Measurements from ENCODE around the gene GOT1. TPM values are rescaled to one million over a fixed set of nuclear protein-coding genes. Genes with fewer than 3 reads are reported as not detected.

Gene GOT1
- total and polyA plus RNA-seq, 2 of the 8 experiments (the other 6 are each of a cell fraction or from before 2014, with no cell fraction given): 16.7 to 47.0 TPM

DNA sequence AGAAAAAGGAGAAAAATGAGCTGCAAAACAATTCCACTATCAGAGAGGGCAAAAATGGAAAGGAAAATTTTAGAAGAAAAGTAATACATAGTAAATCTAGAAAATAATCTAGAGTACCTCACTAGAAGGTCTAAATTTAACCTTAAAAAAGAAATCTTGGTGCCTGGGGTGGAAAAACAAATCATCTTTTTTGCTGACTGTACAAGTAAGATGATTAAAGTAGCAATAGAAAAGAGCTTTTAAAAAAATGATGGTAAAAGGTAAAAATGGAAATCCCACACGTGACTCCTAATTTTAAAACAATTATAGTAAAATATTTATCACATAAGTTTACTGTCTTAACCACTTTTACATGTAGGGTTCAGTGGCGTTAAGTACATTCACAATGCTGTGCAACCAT lies 28.8 kb upstream of the GOT1 start:
- no peak overlapping the region for H2BK20ac ChIP-seq (ENCODE audit: low read length)
- DNase-seq (ENCODE audit: low read depth in 1 of 2, low spot score in 2 of 2): no peak
- ChIA-PET POLR2A (ENCODE audit: partially characterized antibody) (no interaction called here), CTCF (ENCODE audit: partially characterized antibody) (interaction anchor here (1.1 to 2.8 kb wide), 6 partner anchors 11 to 100 kb away, joined by 3 to 11 read pairs (median 4); no protein-coding TSS in a partner anchor)
- FAIRE-seq: no peak
- no peaks in the 10 kb centered on the region for H3K36me3 ChIP-seq (ENCODE audit: control insufficient read depth in 2 of 4, insufficient read depth in 4 of 4, low read length in 3 of 4)
- H3K23me2 ChIP-seq (ENCODE audit: low read depth, low read length): no peaks in the 10 kb centered on the region; the same call in none of the 2 replicates
- H3K27me3 ChIP-seq (replicated peaks in 1 of 4; ENCODE audit: control insufficient read depth in 3 of 4, extremely low read depth in 1 of 4, insufficient read depth in 3 of 4, low read length in 3 of 4): peaks cover 0 to 1% (median 0%) of the 10 kb centered on the region in 4 experiments; a peak in 1 of 7 replicates
- no peak overlapping the region for H2BK15ac ChIP-seq (ENCODE audit: low read length)
- H3K27ac ChIP-seq (ENCODE audit: low read depth, low read length): no peak overlapping the region
- H3K4ac ChIP-seq (replicated peaks; ENCODE audit: insufficient read length, low read depth, low read length): no peak overlapping the region
- H2AK5ac ChIP-seq (ENCODE audit: low read depth, low read length): no peak overlapping the region
- no peak for TF ChIP-seq BCL11A (IDR thresholded peaks at IDR 0.05; ENCODE audit: low read depth in 2 of 2, low read length in 2 of 2)
- no peak for TF ChIP-seq ASH2L (IDR thresholded peaks at IDR 0.05; ENCODE audit: low read length)
- no peak for TF ChIP-seq RBBP5 (IDR thresholded peaks at IDR 0.05; ENCODE audit: borderline replicate concordance, low read depth, low read length)
- no peak for TF ChIP-seq YY1 (IDR thresholded peaks at IDR 0.05; ENCODE audit: low read depth, low read length)
- no peak for TF ChIP-seq RNF2 (IDR thresholded peaks at IDR 0.05; ENCODE audit: borderline replicate concordance, low read depth, low read length, missing control alignments, poor library complexity, severe bottlenecking)
- TF ChIP-seq, protein P1, sequence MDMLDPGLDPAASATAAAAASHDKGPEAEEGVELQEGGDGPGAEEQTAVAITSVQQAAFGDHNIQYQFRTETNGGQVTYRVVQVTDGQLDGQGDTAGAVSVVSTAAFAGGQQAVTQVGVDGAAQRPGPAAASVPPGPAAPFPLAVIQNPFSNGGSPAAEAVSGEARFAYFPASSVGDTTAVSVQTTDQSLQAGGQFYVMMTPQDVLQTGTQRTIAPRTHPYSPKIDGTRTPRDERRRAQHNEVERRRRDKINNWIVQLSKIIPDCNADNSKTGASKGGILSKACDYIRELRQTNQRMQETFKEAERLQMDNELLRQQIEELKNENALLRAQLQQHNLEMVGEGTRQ (IDR thresholded peaks at IDR 0.05; ENCODE audit: low read length): no peak
- TF ChIP-seq KDM1A (IDR thresholded peaks at IDR 0.05; ENCODE audit: borderline replicate concordance, low read length): no peak
- TF ChIP-seq SUZ12 (IDR thresholded peaks at IDR 0.05; ENCODE audit: low read length): no peak
- no peak for TF ChIP-seq CHD1 (IDR thresholded peaks at IDR 0.05; ENCODE audit: low read depth, low read length)
- no peak for TF ChIP-seq SRF (IDR thresholded peaks at IDR 0.05; ENCODE audit: low read depth, low read length)
- no peak for TF ChIP-seq RFX5 (IDR thresholded peaks at IDR 0.05; ENCODE audit: borderline replicate concordance, low read depth, low read length)
- no peak overlapping the region for H4K5ac ChIP-seq (ENCODE audit: insufficient read length, low read depth, low read length)
- no peak overlapping the region for H3K18ac ChIP-seq (ENCODE audit: extremely low read depth, low read length)
- H2BK5ac ChIP-seq (ENCODE audit: low read depth, low read length): no peak overlapping the region
- H3K23ac ChIP-seq (ENCODE audit: insufficient read length): no peak overlapping the region
- H3K79me1 ChIP-seq (ENCODE audit: low read depth, low read length): no peaks in the 10 kb centered on the region
- H3K4me1 ChIP-seq (replicated peaks in 1 of 4; ENCODE audit: control insufficient read depth in 3 of 4, insufficient read depth in 4 of 4, low read length in 3 of 4): no peaks in the 10 kb centered on the region
- 86% methylated on average over 2 of the region's 2 CpGs; no CpG with 5 or more reads in 1 of the 2 experiments for WGBS, 2 experiments (ENCODE audit: extremely low coverage in 1 of 2, insufficient coverage in 1 of 2, insufficient read length in 1 of 2, insufficient replicate concordance in 2 of 2, low coverage in 1 of 2, low lambda C conversion rate in 2 of 2, missing lambda C conversion rate in 1 of 2)
- H2AFZ ChIP-seq (ENCODE audit: low read length): no peak overlapping the region
- no peak overlapping the region for H3K4me3 ChIP-seq (ENCODE audit: extremely low read depth in 1 of 4, insufficient read depth in 2 of 4, low read depth in 3 of 4, low read length in 4 of 4)
- H4K20me1 ChIP-seq (replicated peaks in 1 of 2; ENCODE audit: control insufficient read depth in 1 of 2, insufficient read depth in 2 of 2, low read length in 2 of 2): no peaks in the 10 kb centered on the region
- H3K9ac ChIP-seq (replicated peaks in 1 of 4; ENCODE audit: extremely low read depth in 1 of 4, low read depth in 3 of 4, low read length in 3 of 4): no peak overlapping the region
- H4K91ac ChIP-seq (replicated peaks; ENCODE audit: insufficient read length, low read length): no peak overlapping the region
- no peak overlapping the region for H2BK12ac ChIP-seq (ENCODE audit: low read depth, low read length)
- no peak overlapping the region for H3K14ac ChIP-seq (ENCODE audit: insufficient read length)
- no peak overlapping the region for H3K4me2 ChIP-seq (ENCODE audit: insufficient read depth in 1 of 2, low read depth in 2 of 2, low read length in 2 of 2)
- no peak overlapping the region for H2BK120ac ChIP-seq (replicated peaks; ENCODE audit: low read depth, low read length)
- no peak overlapping the region for H4K8ac ChIP-seq (ENCODE audit: extremely low read depth, insufficient read depth, low read length)
- H3K9me3 ChIP-seq (ENCODE audit: insufficient read depth in 2 of 2, low read depth in 1 of 2, low read length in 1 of 2): no peaks in the 10 kb centered on the region
- no peaks in the 10 kb centered on the region for H3K79me2 ChIP-seq (ENCODE audit: control insufficient read depth in 1 of 2, insufficient read depth in 2 of 2, low read length in 2 of 2)
- no peak overlapping the region for H3K56ac ChIP-seq (replicated peaks; ENCODE audit: insufficient read length, low read depth, low read length)

Measured in H1 (cell line).